Dedifferentiated amniotic fluid mesenchymal stem cell (primary cell): ENCODE measurements around the gene ELMO2.

Experiments used
- DNase-seq: peaks from one replicate; pipeline ENCODE4 v3.0.0-alpha.2; 2016; ENCODE audit errors: extremely low spot score

Gene ELMO2

GRCh38 chr20:46367967-46368901 is 38.2 kb downstream of the ELMO2 start:
- DNase-seq = no peak

- no peak for DNase-seq
These were observed 39.2 kb downstream of the ELMO2 start for GRCh38 chr20:46367234-46367633.

- DNase-seq = no peak
These were observed 39.6 kb downstream of the ELMO2 start for GRCh38 chr20:46366826-46367225.

GRCh38 chr20:46365487-46366220 is 40.8 kb downstream of the ELMO2 start:
- no peak for DNase-seq

GRCh38 chr20:46364670-46365486 is 41.5 kb downstream of the ELMO2 start:
- no peak for DNase-seq

GRCh38 chr20:46363874-46364669 is 42.3 kb downstream of the ELMO2 start:
- DNase-seq = peak; percentile 83

- no peak for DNase-seq
These were observed 43.2 kb downstream of the ELMO2 start for GRCh38 chr20:46362921-46363867.

GRCh38 chr20:46361811-46362210 is 44.6 kb downstream of the ELMO2 start:
- no peak for DNase-seq

GRCh38 chr20:46361381-46361780 is 45.0 kb downstream of the ELMO2 start:
- no peak for DNase-seq

GRCh38 chr20:46359233-46359751 is 47.1 kb downstream of the ELMO2 start:
- no peak for DNase-seq

- DNase-seq = no peak
These were observed 47.9 kb downstream of the ELMO2 start for GRCh38 chr20:46358346-46359058.

GRCh38 chr20:46357030-46357514 is 49.3 kb downstream of the ELMO2 start:
- no peak for DNase-seq

GRCh38 chr20:46356195-46357029 is 50.0 kb downstream of the ELMO2 start:
- no peak for DNase-seq

- DNase-seq = no peak
These were observed 50.6 kb downstream of the ELMO2 start for GRCh38 chr20:46355778-46356177.

GRCh38 chr20:46354920-46355654 is 51.3 kb downstream of the ELMO2 start:
- no peak for DNase-seq

GRCh38 chr20:46354207-46354555 is 52.2 kb downstream of the ELMO2 start:
- no peak for DNase-seq

- DNase-seq = no peak
These were observed 52.8 kb downstream of the ELMO2 start for GRCh38 chr20:46353500-46354206.
